HEK293T (cell line): ENCODE measurements around the gene QRFP.

Source experiments
- ARNT ChIP-seq: fragments of 450-650 bp; IDR thresholded peaks from 2 replicates; pipeline ENCODE4 v1.6.1; 2017; ENCODE audit warnings: mild to moderate bottlenecking
- FOXA1 ChIP-seq: fragments of 450-650 bp; IDR thresholded peaks from 2 replicates; pipeline ENCODE4 v1.6.1; 2016; ENCODE audit warnings: mild to moderate bottlenecking
- FOXK2 ChIP-seq: fragments of 450-650 bp; IDR thresholded peaks from 2 replicates; pipeline ENCODE4 v1.6.1; 2016; ENCODE audit warnings: mild to moderate bottlenecking
- FOXM1 ChIP-seq: fragments of 450-650 bp; IDR thresholded peaks from 2 replicates; pipeline ENCODE4 v1.6.1; 2017; ENCODE audit warnings: mild to moderate bottlenecking, borderline replicate concordance
- L3MBTL2 ChIP-seq: fragments of 450-650 bp; conservative IDR thresholded peaks from 2 replicates; pipeline ENCODE4 v1.6.1; 2016; ENCODE audit warnings: mild to moderate bottlenecking
- SP1 ChIP-seq: fragments of 450-650 bp; IDR thresholded peaks from 2 replicates; pipeline ENCODE4 v1.6.1; 2017
- SUZ12 ChIP-seq: fragments of 450-650 bp; IDR thresholded peaks from 2 replicates; pipeline ENCODE4 v1.6.1; 2016; ENCODE audit warnings: mild to moderate bottlenecking

DNA sequence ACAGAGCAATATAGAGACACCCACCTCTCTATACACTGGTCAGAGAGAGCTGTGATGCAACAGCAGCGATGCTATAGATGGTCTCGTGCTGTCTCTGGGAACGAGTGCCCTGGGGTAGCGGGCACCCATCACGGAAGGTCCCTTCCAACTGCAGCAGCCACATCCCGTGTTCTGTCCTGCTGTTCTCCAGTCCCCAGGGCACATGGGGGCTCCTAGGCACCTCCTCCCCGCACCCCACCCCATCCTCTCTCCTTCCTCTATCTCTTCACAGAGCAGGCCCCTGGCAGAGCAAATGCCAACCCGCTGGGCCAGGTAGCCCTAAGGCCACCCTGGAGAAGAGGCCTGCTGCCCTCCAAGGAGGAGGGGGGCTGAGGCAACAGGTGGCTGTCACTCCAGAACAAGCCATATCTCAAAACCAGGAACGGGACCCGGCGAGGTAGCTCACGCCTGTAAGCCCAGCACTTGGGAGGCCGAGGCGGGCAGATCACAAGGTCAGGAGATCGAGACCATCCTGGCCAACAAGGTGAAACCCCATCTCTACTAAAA lies 34.3 kb upstream of the QRFP start:
- TF ChIP-seq FOXK2: no peak
- no peak for TF ChIP-seq SP1
- TF ChIP-seq FOXM1: no peak
- no peak for TF ChIP-seq SUZ12
- no peak for TF ChIP-seq L3MBTL2
- TF ChIP-seq ARNT: no peak
- TF ChIP-seq FOXA1: no peak
